Fibroblast of lung (primary cell): ENCODE measurements around the gene CDH4. TPM values are rescaled to one million over a fixed set of nuclear protein-coding genes. Genes with fewer than 3 reads are reported as not detected.

Experiments
- DNase-seq, 2 donors: peaks; one replicate each; pipeline versions ENCODE4 v3.0.0 to v3.0.0-alpha.2; 2010; ENCODE audit warnings: low read depth in 2 of 2
- H2AFZ ChIP-seq: 2 replicates; pipeline ENCODE4 v1.5.1; 2012; ENCODE audit warnings: low read length, control low read depth, inconsistent platforms
- H3K27ac ChIP-seq: 2 replicates; pipeline ENCODE4 v1.5.1; 2011; ENCODE audit warnings: low read length, control low read depth; ENCODE audit not compliant: insufficient read depth
- H3K27me3 ChIP-seq: 2 replicates; pipeline ENCODE4 v1.5.1; 2011; ENCODE audit warnings: mild to moderate bottlenecking, low read length; ENCODE audit not compliant: control insufficient read depth, insufficient read depth
- H3K36me3 ChIP-seq: 2 replicates; pipeline ENCODE4 v1.5.1; 2011; ENCODE audit warnings: low read length; ENCODE audit not compliant: control insufficient read depth, insufficient read depth
- H3K4me1 ChIP-seq: 2 replicates; pipeline ENCODE4 v1.5.1; 2011; ENCODE audit warnings: low read length; ENCODE audit not compliant: control insufficient read depth, insufficient read depth; ENCODE audit errors: extremely low read depth
- H3K4me2 ChIP-seq: 2 replicates; pipeline ENCODE4 v1.5.1; 2011; ENCODE audit warnings: low read length, control low read depth; ENCODE audit not compliant: insufficient read depth; ENCODE audit errors: extremely low read depth
- H3K4me3 ChIP-seq, 4 experiments: fragments of 200-600 bp in 1 of 4; sonication (generic) in 1 of 4; replicated peaks in 1 of 4; 2 replicates each; pipeline ENCODE4 v1.5.1; 2011 to 2016; ENCODE audit warnings: low read length in 4 of 4, low read depth in 3 of 4, mild to moderate bottlenecking in 3 of 4, control low read depth in 2 of 4, inconsistent platforms in 1 of 4, mixed read lengths in 1 of 4; ENCODE audit not compliant: insufficient read depth in 1 of 4; ENCODE audit errors: control extremely low read depth in 1 of 4
- H3K79me2 ChIP-seq: 2 replicates; pipeline ENCODE4 v1.5.1; 2012; ENCODE audit warnings: mild to moderate bottlenecking, low read length, inconsistent platforms; ENCODE audit not compliant: control insufficient read depth, insufficient read depth
- H3K9ac ChIP-seq: 2 replicates; pipeline ENCODE4 v1.5.1; 2011; ENCODE audit warnings: mild to moderate bottlenecking, low read length, control low read depth; ENCODE audit not compliant: insufficient read depth
- H3K9me3 ChIP-seq: 2 replicates; pipeline ENCODE4 v1.5.1; 2012; ENCODE audit warnings: low read depth, low read length; ENCODE audit not compliant: control insufficient read depth, insufficient read depth
- H4K20me1 ChIP-seq: 2 replicates; pipeline ENCODE4 v1.5.1; 2011; ENCODE audit warnings: low read length; ENCODE audit not compliant: control insufficient read depth, insufficient read depth; ENCODE audit errors: extremely low read depth
- EZH2 ChIP-seq: IDR thresholded peaks from 2 replicates; pipeline ENCODE4 v1.5.1; 2012; ENCODE audit warnings: low read length, control low read depth, mild to moderate bottlenecking; ENCODE audit errors: missing control alignments
- polyA plus RNA-seq, 2 donors: library from polyadenylated mRNA; depleted of rRNA in 1 of 2; stranded (reverse) in 1 of 2; unstranded in 1 of 2; fragments of >200 nt; gene quantifications; 2 replicates each; pipeline ENCODE4 v1.2.1, GENCODE V29; 2011 to 2012; ENCODE audit warnings: missing spikeins in 1 of 2
- total RNA-seq: library from RNA; depleted of rRNA; stranded (reverse); fragments of >200 nt; gene quantifications from 2 replicates; pipeline ENCODE4 v1.2.1, GENCODE V29; 2014
- TF ChIP-seq, protein P1 (sequence below), 2 donors: IDR thresholded peaks in 1 of 2; conservative IDR thresholded peaks in 1 of 2; 1 replicate in 1 of 2; 2 replicates in 1 of 2; pipeline ENCODE4 v1.5.1; 2011 to 2012; ENCODE audit warnings: low read length in 2 of 2, control low read depth in 1 of 2, inconsistent platforms in 1 of 2, low read depth in 1 of 2, mild to moderate bottlenecking in 1 of 2

CDH4 gene
- total and polyA plus RNA-seq, 2 donors (not counting 1 experiment from before 2014, with no cell fraction given): 4.8 to 6.8 TPM

DNA sequence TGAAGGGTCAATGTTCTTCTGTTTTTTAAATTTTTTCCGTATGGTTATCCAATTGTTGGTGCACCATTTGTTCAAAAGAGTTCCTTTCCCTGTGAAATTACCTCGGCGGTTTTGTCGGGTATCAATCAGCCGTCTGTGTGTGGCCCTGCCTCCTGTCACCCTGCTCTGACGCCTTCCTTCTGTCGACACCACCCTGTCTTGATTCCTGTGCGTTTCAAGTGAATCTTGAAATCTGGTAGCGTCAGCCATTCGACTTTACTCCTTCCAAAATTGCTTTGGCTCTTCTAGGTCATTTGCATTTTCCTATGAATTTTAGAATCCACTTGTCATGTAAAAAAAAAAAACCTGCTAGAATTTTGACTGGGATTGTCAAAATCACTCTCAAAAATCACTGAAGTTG, 181.1 kb downstream of the CDH4 start:
- no peaks in the 10 kb centered on the region for H3K79me2 ChIP-seq
- peaks cover 8% of the 10 kb centered on the region for H3K4me1 ChIP-seq
- DNase-seq: no peak
- H3K27ac ChIP-seq: no peak overlapping the region
- no peak overlapping the region for H3K9ac ChIP-seq
- H3K27me3 ChIP-seq: no peaks in the 10 kb centered on the region
- H3K9me3 ChIP-seq: no peaks in the 10 kb centered on the region
- no peak overlapping the region for H2AFZ ChIP-seq
- no peak overlapping the region for H3K4me2 ChIP-seq
- H3K4me3 ChIP-seq: no peak overlapping the region
- TF ChIP-seq, protein P1, sequence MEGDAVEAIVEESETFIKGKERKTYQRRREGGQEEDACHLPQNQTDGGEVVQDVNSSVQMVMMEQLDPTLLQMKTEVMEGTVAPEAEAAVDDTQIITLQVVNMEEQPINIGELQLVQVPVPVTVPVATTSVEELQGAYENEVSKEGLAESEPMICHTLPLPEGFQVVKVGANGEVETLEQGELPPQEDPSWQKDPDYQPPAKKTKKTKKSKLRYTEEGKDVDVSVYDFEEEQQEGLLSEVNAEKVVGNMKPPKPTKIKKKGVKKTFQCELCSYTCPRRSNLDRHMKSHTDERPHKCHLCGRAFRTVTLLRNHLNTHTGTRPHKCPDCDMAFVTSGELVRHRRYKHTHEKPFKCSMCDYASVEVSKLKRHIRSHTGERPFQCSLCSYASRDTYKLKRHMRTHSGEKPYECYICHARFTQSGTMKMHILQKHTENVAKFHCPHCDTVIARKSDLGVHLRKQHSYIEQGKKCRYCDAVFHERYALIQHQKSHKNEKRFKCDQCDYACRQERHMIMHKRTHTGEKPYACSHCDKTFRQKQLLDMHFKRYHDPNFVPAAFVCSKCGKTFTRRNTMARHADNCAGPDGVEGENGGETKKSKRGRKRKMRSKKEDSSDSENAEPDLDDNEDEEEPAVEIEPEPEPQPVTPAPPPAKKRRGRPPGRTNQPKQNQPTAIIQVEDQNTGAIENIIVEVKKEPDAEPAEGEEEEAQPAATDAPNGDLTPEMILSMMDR (conservative IDR thresholded peaks at IDR 0.05 in 1 of 2, IDR thresholded peaks at IDR 0.05 in 1 of 2; ENCODE audit: low read depth in 1 of 2, low read length in 2 of 2): no peak
- no peak for TF ChIP-seq EZH2
- H4K20me1 ChIP-seq: no peaks in the 10 kb centered on the region
- H3K36me3 ChIP-seq: no peaks in the 10 kb centered on the region

DNA sequence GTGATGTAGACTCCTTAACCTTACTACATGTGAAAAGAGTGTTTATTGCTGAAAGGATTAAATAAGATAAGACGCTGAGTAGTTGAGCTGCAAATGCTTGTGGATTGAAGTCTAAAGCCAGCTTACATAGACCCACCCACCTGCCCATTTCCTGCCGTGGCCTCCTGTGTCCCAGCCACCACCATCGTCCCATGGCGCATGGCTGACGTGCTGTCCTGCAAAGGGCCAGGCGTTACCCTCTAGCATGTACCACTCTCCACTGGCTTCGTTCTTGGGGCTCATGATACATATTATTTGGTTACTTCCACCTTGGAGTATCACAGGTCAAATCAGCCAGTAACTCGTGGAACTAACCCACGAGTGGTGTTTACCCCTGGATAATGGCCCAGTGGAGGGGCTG, 181.8 kb downstream of the CDH4 start:
- H4K20me1 ChIP-seq: no peaks in the 10 kb centered on the region
- H3K36me3 ChIP-seq: no peaks in the 10 kb centered on the region
- H3K4me2 ChIP-seq: no peak overlapping the region
- no peak overlapping the region for H3K27ac ChIP-seq
- TF ChIP-seq, protein P1 (conservative IDR thresholded peaks at IDR 0.05 in 1 of 2, IDR thresholded peaks at IDR 0.05 in 1 of 2; ENCODE audit: low read depth in 1 of 2, low read length in 2 of 2): no peak
- no peak for TF ChIP-seq EZH2
- no peak overlapping the region for H2AFZ ChIP-seq
- DNase-seq: no peak
- H3K79me2 ChIP-seq: no peaks in the 10 kb centered on the region
- no peaks in the 10 kb centered on the region for H3K9me3 ChIP-seq
- peaks cover 8% of the 10 kb centered on the region for H3K4me1 ChIP-seq
- H3K4me3 ChIP-seq: no peak overlapping the region
- H3K27me3 ChIP-seq: no peaks in the 10 kb centered on the region
- H3K9ac ChIP-seq: no peak overlapping the region

DNA sequence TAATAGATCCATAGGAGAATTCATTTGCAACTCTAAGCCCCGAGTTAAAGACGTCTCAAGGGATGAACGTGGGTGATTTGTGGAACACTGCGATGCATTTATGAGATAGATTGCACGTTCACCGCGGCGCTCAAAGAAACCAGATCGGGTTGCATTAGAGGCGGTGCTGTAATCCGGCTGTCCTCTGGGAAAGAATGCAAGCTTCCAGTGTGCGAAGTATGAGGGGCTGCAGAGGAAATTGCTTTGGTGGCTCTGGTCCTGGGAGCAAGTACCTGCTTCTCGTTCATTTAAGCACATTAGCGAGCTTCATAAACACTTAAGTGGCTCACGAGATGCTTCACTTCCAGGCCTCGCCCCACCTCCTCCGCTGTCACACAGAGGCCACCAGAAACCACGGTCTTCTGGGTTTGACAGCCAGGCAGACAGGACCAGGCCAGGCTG, 182.3 kb downstream of the CDH4 start:
- Histone ChIP-seq H3K9me3 (no peaks in the 10 kb centered on the region), H3K27me3 (no peaks in the 10 kb centered on the region), H3K36me3 (no peaks in the 10 kb centered on the region), H3K27ac (no peak overlapping the region), H3K79me2 (no peaks in the 10 kb centered on the region), H3K4me3 (no peak overlapping the region), H2AFZ (no peak overlapping the region), H3K4me2 (peak overlapping the region; percentile 25), H4K20me1 (no peaks in the 10 kb centered on the region), H3K9ac (no peak overlapping the region), H3K4me1 (peaks cover 8% of the 10 kb centered on the region)
- DNase-seq: peak; percentile 36 to 42
- no peak for TF ChIP-seq EZH2
- TF ChIP-seq, protein P1 (conservative IDR thresholded peaks at IDR 0.05 in 1 of 2, IDR thresholded peaks at IDR 0.05 in 1 of 2; ENCODE audit: low read depth in 1 of 2, low read length in 2 of 2): no peak
